ENCODE measurements around the gene KISS1.

GRCh38 chr1:204232526-204232925 lies 36.2 kb upstream of the KISS1 start:
- TF ChIP-seq, protein P1, sequence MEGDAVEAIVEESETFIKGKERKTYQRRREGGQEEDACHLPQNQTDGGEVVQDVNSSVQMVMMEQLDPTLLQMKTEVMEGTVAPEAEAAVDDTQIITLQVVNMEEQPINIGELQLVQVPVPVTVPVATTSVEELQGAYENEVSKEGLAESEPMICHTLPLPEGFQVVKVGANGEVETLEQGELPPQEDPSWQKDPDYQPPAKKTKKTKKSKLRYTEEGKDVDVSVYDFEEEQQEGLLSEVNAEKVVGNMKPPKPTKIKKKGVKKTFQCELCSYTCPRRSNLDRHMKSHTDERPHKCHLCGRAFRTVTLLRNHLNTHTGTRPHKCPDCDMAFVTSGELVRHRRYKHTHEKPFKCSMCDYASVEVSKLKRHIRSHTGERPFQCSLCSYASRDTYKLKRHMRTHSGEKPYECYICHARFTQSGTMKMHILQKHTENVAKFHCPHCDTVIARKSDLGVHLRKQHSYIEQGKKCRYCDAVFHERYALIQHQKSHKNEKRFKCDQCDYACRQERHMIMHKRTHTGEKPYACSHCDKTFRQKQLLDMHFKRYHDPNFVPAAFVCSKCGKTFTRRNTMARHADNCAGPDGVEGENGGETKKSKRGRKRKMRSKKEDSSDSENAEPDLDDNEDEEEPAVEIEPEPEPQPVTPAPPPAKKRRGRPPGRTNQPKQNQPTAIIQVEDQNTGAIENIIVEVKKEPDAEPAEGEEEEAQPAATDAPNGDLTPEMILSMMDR (IDR thresholded peaks at IDR 0.05): no peak
- TF ChIP-seq GTF2I (CRISPR knock-in tag; conservative IDR thresholded peaks at IDR 0.05) (no peak), ZNF416 (CRISPR knock-in tag; IDR thresholded peaks at IDR 0.05) (no peak), TCF7 (CRISPR knock-in tag; IDR thresholded peaks at IDR 0.05; ENCODE audit: low read depth) (no peak), HMGXB4 (CRISPR knock-in tag; IDR thresholded peaks at IDR 0.05) (no peak), JUN (CRISPR knock-in tag; IDR thresholded peaks at IDR 0.05) (no peak), ELF4 (CRISPR knock-in tag; IDR thresholded peaks at IDR 0.05; ENCODE audit: low read depth) (no peak), SP1 (CRISPR knock-in tag; conservative IDR thresholded peaks at IDR 0.05) (no peak)
